ENCODE results near the gene KIAA1755.

Gene KIAA1755

DNA sequence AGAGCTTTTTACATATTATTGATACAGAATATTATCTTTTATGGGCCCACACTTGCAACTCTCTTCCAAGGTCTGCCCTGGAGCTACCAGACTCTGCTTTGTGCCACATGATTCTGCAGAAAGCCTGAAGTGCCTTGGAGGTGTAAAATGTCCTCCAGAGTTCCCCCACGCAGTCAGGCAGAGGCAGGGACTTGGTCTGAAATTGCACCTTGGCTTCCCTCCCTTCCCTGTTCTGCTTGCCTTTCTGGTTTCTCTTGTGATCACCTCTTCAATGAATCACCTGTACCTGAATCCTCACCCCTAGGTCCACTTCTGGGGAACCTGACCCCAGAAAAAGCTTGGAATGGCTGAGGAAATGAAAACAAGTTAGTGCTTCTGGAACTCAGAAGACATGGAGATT is 52.4 kb downstream of the KIAA1755 start:
- DNase-seq (ENCODE audit: low read depth in 1 of 2, low spot score in 1 of 2), result no peak

DNA sequence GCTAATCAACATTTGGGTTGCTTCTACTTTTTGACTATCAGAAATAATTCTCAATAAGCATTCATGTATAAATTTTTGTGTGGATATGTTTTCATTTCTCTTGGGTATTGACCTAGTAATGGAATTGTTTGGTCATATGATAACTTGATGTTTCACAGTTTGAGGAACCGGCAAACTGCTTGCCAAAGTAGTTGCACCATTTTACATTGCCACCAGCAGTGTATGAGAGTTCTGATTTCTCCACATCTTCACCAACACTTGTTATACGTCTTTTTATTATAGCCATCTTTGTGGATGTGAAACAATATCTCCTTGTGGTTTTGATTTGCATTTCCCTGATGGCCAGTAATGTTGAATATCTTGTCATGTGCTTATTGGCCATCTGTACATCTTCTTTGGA is 52.9 kb downstream of the KIAA1755 start:
- no peak for DNase-seq (ENCODE audit: low read depth in 1 of 2, low spot score in 1 of 2)

DNA sequence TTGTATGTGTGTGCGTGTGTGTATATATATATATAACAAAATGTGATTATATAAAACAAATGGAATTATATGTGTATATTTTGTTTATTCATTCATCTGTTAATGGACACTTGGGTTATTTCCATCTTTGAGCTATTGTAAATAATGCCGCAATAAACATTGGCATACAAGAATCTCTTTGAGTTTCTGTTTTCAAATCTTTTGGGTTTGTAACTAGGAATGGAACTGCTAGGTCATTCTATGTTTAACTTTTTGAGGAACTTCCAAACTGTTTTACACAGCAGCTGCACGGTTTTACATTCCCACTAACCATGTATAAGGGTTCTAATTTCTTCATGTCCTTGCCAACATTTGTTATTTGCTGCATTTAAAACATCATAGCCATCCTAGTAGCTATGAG is 55.5 kb downstream of the KIAA1755 start:
- DNase-seq (ENCODE audit: low read depth in 1 of 2, low spot score in 1 of 2), result no peak

DNA sequence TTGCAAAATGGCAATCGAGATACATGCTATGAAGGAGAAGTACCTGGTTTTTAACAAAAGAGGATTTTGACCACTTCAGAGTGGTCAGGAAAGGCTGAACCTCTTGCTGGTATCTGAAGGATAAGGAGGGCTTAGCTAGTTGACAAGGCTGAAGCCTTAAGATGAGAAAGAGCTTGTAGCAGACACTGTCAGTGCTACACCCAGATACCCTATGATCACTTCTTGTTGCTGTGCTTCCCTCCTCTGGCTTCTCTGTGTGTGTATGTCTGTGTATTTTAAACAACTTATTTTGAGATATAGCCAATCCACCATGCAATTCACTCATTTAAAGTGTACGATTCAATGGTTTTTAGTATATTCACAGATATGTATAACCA is 56.6 kb downstream of the KIAA1755 start:
- no peak for DNase-seq (ENCODE audit: low read depth in 1 of 2, low spot score in 1 of 2)

DNA sequence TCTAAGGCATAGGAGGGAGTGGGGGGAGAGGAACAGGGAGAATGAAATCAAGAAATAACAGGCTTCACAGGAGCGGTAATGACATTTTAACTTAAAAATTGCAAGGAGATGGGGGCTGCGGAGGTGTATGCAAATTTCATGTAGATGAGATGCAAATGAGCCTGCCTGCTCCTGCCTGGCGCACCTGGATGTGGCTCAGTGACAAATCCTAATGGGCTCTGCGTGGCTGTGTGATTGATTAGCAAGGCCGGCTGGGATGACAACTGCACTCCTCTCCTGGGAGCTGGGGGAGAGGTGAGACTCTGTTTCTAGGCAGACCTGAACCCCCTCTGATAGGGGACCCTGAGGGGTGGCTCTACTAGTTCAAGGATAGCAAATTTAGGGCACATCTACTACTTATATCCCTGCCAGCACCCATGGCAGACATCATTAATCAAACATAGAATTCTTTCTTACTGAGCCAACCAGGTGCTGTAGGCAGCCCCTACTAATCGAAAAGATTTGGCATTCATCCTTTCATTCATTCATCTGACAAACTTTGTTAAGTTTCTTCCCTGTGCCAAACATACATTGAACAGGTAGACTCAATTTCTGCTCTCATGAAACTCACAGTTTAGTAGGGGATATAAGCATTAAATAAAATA is 57.1 kb downstream of the KIAA1755 start:
- no peak for DNase-seq (ENCODE audit: low read depth in 1 of 2, low spot score in 1 of 2)

DNA sequence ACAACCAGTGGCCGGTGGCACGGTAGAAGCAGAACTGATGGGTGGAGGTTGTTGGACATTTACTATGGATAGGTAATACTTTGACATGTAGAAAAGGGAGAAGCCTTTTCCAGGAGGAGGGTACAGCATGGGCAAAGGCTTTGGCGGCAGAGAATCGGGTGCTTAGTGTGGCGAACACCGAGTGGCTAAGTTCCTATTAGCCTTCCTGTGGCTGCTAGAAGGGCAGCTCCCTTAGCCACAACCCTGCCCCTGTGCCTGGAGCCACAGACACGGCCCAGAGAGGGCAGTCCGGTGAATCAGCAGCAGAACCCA is 57.6 kb downstream of the KIAA1755 start:
- no peak for DNase-seq (ENCODE audit: low read depth in 1 of 2, low spot score in 1 of 2)

DNA sequence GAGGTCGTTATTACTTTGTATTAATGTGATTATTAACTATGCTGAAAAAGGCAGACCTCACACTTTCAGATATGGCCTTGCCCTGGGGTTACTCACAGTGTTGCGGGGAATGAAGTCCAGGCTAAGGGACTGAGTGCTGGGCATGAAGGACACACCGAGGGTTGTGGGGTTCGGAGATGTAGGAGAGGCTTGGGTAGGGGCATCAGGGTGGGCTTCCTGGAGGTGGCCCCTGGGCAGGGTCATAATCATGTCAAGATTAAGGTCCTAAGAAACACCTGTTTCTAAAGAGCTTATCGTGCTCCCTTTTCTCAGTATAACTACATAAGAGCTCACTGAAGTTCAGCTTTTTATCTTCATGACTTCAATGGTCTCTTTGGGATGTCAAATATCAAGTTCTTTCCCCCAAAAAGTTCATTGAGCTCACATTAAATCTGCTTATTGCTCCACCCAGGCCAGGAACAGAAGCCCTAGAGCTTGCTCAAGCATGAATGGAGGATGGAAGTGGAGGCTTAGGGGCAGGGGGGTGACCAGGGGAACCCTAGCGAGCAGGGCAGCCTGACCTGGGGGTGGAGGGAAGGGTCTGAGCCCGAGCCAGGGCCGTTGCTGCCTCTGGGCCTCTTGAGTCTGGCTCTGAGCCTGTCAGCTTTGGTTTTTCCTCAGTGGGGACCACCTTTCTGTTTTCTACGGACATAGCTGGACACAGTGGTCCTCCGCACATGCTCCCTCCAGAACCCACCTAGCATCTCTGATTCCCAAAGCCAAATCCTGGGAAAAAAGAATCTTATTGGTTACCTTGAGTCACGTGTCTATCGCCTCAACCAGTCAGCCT is 58.2 kb downstream of the KIAA1755 start:
- DNase-seq (ENCODE audit: low read depth in 1 of 2, low spot score in 1 of 2), result no peak

DNA sequence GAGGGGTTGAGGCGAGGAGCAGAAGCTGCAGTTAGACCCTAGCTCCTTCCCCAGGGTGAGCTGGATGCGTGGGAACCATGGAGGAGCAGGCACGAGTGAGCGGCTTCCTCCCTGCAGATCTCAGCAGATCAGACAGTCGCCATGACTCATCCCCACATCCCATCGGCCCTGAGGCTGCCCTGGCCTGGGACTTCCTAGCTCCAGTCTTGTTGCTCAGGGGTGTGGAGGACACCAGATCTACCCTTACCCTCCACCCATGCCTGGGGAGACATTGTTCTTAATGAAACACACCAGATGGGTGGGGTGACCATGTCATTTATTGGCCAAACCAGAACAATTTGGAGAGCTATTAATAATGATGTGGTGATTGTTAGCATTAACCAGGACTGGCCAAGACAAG is 59.2 kb downstream of the KIAA1755 start:
- no peak for DNase-seq (ENCODE audit: low read depth in 1 of 2, low spot score in 1 of 2)

DNA sequence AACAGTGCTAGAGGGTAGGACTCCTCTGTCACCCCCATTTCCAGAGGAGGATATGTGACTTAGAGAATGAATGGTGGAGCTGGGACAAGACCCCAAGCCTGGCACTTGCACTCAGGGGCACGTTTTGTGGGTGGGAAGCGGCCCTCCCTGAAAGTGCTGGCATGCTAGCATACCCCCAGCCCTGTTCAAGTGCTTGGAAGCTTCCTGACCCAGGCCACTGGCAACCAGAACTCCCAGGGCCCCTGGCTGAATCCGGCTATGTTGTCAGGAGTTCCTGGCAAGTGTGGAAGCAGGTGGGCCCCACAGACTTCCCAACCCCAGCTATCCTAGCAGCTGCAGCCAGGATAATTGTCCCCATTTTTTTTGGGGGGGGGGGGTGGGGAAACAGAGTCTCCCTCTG is 59.9 kb downstream of the KIAA1755 start:
- DNase-seq (ENCODE audit: low read depth in 1 of 2, low spot score in 1 of 2), result no peak

DNA sequence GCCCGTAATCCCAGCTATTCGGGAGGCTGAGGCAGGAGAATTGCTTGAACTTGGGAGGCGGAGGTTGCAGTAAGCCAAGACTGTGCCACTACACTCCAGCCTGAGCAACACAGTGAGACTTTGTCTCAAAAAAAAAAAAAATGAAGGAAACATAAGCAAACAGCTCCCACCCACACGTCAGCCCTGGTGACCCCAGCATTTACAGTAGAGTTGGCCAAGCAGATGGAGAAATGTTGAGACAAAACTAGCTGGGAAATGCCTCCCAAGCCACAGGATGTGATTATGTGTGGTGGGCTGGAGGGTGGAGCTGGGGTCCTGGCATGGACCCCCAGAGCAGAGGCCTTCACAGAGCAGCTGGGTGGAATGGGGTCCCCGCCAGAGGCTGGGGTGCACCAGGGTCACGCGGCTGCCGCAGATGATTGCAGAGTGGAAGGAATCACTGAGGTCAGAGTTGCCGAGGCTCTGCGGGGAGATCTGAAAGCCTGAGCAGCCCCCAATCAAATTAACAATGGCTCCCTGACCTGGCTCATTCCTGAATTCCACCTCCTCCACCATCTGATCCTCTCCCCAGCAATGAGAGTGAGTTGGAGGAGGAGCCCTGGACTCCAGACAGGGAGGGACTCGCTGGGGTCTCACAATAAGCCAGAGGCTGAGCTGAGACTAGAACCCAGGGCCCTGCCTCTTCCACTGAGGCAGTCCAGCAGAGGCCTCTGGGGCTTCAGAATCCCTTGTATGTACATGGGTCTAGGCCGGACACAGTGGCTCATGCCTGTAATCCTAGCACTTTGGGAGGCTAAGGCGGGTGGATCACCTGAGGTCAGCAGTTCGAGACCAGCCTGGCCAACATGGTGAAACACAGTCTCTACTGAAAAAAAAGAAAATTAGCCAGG is 60.8 kb downstream of the KIAA1755 start:
- DNase-seq (ENCODE audit: low read depth in 1 of 2, low spot score in 1 of 2), result no peak

DNA sequence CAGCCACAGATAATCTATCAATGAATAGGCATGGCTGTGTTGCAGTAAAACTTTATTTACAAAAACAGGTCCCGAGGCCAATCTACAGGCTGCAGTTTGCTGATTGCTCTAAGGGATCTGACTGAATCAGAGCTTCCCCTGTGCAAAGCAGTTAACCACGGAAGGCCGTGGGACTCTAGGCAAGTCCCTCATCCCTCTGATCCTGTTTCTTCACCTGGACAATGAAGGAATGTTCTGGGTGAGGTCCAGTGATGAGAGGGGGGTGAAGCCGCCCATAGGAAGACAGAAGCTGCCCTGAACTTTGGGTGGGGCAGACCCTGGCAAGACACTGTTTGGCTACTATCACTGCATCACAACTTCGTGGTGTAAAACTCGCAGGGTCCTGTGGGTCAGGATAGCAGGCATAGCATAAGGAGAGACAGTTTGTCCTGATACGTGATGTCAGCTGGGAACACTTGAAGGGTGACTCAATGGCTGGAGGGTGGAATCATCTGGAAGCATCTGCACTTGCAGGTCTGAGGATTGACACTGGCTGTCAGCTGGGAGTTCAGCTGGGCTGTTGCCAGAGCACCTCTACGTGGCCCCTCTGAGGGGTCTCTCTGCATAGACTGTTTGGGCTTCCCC is 62.2 kb downstream of the KIAA1755 start:
- DNase-seq (ENCODE audit: low read depth in 1 of 2, low spot score in 1 of 2), result no peak

DNA sequence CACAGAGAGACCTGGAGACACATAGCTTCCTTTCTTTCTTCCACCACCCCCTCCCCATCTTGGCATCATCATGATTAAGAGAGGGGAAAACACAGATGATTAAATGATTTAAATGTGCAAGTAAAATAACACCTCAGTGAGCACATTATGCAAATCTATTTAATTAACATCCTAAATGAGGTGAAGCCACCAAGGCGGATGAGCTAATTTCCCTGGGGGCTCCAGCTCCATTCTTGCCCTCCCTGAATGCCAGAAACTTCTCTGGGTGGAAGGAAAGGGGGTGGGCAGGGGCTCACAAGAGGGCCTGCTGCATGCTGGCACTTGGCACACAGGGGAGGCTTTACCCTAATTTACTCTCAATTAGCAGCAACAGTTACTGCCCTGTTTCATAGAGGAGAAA is 62.9 kb downstream of the KIAA1755 start:
- no peak for DNase-seq (ENCODE audit: low read depth in 1 of 2, low spot score in 1 of 2)

DNA sequence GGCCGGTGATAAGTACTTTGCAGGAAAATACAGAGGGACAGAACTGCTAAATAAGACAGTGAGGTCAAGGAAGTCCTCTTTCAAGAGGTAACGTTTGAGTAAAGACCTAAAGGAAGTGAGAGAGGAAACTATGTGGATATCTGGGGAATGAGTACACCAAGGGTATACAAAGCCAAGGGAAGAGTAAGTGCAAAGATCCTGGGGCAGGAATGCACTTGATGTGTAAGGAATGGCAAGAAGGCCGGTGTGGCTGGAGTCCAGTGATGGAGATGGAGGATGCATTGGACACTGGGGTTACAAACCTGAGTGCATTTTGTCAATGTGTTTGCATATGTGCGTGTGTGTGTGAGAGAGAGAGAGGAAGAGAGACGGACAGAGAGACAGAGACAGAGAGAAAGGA is 63.3 kb downstream of the KIAA1755 start:
- no peak for DNase-seq (ENCODE audit: low read depth in 1 of 2, low spot score in 1 of 2)

DNA sequence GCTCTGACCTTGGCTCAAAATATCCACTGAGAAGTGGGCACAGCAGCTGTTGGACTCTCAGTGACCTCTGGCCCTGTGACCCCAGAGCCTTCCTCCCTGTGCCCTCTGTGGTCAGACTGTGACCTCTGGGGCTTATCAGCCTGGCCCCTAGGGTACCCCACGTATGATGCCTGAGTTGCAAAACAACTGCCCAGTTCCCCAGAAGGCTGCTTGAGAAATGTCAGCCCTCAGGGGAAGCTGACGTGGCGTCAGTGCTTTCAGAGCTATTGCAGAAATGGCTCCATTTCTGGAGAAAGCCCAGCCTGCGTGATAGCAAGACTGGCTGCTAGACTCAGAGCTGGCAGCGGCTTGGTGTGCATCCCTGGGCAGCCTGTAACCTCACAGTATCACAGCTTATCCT is 63.9 kb downstream of the KIAA1755 start:
- no peak for DNase-seq (ENCODE audit: low read depth in 1 of 2, low spot score in 1 of 2)

DNA sequence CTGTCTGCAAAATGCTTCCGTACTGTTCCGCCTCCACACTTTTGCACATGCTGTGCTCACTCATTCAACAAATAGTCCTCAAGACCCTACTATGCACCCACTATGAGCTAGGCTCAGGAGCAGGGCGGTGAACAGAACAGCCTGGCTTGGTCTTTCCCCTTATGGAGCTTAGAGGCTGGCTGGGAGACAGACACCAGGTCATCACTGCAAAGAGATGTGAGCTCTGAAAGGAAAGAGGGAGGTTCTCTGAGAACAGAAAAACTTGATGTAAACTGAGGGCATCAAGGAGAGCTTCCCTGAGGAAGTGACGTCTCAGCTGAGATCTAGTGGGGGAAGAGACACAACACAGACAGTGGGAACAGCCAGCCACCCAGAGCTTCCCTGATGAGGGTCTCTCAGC is 64.5 kb downstream of the KIAA1755 start:
- DNase-seq (ENCODE audit: low read depth in 1 of 2, low spot score in 1 of 2), result no peak

DNA sequence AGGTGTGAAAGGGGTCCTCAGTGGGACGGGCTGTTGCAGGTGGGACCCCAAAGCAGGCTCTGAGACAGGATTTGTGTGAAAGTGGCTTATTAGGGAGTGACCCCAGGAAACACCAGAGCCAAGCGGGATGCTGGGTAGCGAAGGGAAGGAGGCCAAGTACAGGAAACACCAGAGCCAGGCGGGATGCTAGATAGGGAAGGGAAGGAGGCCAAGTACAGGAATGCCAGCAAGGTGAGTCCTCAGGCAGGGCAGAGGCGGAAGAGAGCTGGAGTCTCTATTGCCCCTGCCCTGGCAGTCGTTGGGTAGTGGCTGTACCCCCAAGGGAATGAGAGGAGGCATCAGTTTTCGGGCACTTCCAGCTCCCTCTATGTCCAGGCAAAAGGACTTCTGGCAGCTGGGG is 65.0 kb downstream of the KIAA1755 start:
- no peak for DNase-seq (ENCODE audit: low read depth in 1 of 2, low spot score in 1 of 2)

DNA sequence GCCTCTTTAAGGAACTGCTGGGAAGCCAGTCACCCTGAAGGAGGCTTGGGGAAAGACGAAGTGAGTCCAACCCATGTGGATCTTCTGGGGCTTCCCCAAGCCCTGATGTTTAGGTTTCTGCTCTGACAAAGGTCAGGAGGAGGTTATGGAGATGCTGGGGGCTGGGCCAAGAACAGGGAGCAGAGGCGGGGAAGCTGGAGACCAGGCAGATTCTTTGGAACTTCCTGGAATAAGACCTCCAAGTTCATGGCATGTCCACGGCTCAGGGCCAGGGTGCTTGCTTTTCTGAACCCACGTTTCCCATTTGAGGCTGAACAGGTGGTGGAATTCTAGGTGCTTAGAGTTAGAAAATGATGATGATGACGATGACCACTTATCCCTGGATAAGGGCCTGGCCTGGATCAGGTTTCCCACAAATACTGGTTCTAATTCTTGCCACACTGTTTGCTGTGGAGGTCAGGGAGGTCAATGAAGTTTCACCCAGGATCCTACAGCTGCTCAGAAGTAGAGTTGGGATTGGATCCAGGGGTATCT is 65.5 kb downstream of the KIAA1755 start:
- no peak for DNase-seq (ENCODE audit: low read depth in 1 of 2, low spot score in 1 of 2)

DNA sequence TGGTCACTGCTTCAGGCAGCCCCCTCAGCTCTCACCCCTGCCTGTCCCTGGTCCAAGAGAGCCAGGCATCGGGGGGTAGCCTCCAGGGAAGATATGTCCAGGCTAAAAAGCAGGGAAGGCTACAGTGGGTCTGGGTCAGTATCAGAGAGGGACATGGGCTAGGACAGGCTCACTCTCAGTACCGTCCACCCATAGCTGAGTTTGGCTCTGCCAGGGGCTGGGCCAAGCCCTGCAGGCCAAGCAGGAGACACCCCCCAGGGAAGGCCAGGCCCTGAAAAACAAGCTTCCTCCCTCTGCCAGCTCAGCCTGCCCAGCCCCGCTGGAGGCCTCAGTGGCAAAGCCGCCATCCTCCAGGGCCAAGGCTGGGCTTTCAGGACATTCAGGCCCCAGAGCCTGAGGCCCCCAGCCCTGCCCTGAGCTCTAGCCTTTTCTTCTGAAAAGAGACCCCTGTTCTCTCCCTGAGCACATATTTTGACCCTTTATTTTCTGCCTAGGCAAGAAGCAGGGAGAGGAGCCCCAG is 66.9 kb downstream of the KIAA1755 start:
- no peak for DNase-seq (ENCODE audit: low read depth in 1 of 2, low spot score in 1 of 2)

DNA sequence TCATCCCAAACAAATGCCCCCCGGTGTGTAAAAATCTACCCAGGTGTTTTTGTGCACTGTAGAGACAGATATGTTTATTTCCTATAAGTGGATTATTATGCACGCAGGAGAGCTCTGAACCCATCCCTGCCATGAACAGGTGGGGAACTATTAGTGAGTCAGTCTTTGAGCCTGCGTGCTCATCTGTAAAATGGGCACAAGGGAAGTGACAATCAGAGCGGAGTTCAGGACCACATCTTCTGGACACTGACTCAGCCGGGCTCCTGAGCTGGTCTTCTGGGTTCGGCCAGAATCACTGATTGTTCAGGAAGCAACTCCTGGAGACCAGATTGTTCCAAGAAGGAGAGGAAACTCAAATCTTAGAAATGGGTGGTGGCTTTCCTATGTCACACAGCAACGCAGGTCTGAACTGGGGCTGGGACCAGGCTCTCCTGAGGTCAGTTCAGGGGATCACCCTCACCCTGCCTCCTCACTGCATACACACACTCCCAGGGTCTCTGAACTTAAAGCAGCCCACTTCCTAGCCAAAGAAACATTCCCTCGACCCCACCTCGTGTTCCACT is 68.1 kb downstream of the KIAA1755 start:
- no peak for DNase-seq (ENCODE audit: low read depth in 1 of 2, low spot score in 1 of 2)

DNA sequence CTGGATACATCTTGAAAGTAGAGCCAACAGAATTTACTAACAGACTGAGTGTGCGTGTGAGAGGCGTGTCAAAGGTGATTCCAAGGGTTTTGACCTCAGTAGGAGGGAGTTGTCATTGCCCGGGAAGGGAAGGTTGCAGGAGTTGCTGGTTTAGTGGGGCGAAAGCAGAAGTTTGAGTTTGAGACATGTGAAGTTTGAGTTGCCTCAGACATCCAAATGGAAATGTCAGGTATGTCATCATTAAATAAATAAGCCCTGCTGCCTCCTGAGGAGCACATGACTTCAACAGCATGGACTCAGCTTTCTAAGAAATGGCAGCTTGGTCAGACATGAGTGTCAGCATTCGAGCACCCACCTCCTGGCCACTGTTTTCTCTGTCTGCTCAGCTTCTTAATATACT is 68.9 kb downstream of the KIAA1755 start:
- no peak for DNase-seq (ENCODE audit: low read depth in 1 of 2, low spot score in 1 of 2)

DNA sequence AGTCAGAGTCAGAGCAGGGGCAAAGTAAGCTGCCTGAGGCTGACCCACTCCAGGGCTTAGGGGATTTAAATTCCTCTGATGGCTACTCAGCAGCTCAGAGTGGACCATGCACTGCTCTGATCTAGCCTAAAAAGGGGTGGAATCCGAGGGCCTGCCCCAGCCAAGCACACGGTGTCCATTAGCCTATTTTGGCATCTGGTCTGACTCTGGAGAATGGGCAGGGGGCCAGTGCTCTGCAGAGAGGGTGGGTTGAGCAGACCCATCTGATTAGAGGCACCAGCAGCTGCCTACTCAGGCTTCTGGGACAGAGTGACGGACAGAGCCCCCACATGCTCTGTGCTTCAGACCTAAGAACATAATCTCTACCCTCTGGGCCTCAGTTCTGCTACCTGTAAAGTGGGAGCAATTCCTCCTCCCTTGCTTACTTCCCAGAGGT is 69.6 kb downstream of the KIAA1755 start:
- DNase-seq (ENCODE audit: low read depth in 1 of 2, low spot score in 1 of 2), result no peak
